GM12872 (cell line): ENCODE measurements around the gene SMARCB1.

ENCODE experiments used
- CTCF ChIP-seq: IDR thresholded peaks from 3 replicates; pipeline ENCODE4 v1.5.1; 2011; ENCODE audit warnings: low read depth, mild to moderate bottlenecking, low read length, moderate library complexity; ENCODE audit not compliant: insufficient read depth

The SMARCB1 gene

DNA sequence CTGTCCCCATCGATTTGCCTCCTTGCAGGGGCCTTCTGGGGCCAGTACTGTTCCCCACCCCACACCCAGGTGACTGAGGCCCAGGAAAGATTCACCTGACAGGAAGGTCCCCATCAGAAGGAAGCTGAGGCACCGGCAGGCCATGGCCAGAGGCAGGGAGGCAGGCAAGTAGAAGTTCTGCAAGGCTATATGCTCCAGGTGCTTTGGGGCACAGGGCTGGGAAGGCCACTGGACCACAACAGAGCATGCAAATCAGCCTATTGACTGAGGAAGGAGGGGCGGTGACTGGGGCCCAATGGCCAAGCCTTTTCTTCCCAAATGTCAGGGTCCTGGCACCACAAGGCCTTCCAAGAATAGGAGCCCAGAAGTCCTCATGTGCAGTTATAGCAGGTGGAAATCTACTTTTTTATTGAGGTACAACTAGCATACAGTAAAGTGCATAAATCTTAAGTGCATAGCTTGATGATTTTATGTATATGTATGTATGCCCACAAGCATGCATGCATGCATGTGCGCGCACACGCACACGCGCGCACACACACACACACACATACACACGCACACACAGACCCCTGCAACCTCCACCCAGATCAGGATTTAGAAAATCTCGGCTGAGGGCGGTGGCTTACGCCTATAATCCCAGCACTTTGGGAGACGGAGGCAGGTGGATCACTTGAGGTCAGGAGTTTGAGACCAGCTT, 32.4 kb upstream of the SMARCB1 start, which contains the start of gene VPREB3:
TSS of gene VPREB3 (minus strand) at position 206 of the 700 bp plus-strand sequence. CDS start at position 144, 62 bp downstream.
- no peak for TF ChIP-seq CTCF

DNA sequence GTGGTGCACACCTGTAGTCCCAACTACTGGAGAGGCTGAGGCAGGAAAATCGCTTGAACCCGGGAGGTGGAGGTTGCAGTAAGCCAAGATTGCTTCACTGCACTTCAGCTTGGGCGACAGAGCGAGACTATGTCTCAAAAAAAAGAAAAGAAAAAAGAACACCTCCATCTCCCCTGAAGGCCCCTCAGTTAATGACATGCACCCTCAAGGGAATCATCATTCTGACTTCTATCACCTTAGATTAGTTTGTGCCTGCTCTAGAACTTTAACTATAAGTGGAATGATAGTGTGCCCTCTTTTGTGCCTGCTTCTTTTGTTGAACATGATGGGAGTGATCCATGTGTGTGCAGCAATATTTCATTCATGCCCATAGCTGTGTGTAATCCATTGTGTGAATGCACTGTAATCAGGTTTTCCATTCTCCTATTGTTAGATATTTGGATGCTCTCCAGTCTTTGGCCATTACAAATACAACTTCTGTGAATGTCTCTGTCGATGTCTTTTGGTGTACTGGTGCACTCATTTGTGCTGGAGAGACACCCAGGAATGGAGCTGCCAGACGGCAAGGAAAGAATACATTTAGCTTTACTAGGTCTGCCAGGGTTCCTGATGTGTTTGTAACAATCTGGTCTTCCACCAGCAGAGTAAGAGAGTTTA, 31.7 kb upstream of the SMARCB1 start:
- TF ChIP-seq CTCF, result no peak

DNA sequence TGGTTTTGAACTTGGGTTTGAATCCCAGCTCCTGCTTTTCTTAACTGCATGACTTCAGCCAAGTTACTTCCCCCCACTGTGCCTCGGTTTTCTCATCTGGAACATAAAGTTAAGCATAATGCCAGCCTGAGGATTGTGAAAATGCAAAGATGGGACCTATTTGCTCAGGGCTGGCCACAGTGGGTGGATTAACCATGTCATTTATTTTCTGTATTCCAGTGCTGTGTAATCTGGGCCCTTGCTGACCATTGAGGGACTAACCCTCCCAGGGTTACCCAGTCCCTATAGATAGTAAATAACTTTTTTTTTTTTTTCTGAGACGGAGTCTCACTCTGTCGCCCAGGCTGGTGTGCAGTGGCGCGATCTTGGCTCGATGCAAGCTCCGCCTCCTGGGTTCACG, 31.1 kb upstream of the SMARCB1 start:
- TF ChIP-seq CTCF, result no peak

- no peak for TF ChIP-seq CTCF
These were observed 29.9 kb upstream of the SMARCB1 start for GRCh38 chr22:23756891-23757290.

DNA sequence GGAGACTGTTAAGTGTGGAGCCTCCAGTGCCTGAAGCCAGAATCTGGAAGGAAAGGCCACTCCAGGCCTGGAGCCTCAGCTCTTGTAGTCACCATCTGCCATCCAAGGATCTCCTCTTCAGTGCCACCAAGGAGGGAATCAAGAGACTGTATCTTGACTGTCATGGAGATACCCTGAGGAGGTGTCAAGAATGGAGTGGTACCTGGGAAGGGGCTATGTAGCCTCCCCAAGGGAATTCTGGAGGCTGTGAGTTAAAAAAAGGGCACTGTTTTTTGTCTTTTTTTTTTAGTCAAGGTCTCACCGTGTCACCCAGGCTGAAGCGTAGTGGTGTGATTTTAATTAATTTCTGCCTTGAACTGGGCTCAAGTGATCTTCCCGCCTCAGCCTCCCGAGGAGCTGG, 27.2 kb upstream of the SMARCB1 start:
- no peak for TF ChIP-seq CTCF

- TF ChIP-seq CTCF, result no peak
These were observed 26.7 kb upstream of the SMARCB1 start for GRCh38 chr22:23760056-23760455.

- no peak for TF ChIP-seq CTCF
These were observed 23.8 kb upstream of the SMARCB1 start, which contains the start of gene C22orf15 for GRCh38 chr22:23762842-23763578. C22orf15 (plus strand) TSS chr22:23762990; CDS start chr22:23763307, 317 bp downstream.
